Measurements from ENCODE around the gene SERGEF. TPM values are rescaled to one million over a fixed set of nuclear protein-coding genes. Genes with fewer than 3 reads are reported as not detected.

SERGEF gene
- total and polyA plus RNA-seq, 10 donors, result 29.0 to 55.5 (median 38.8) TPM

GRCh38 chr11:17798716-17799115 is 214.1 kb downstream of the SERGEF start:
- H3K36me3 ChIP-seq, result peaks cover 0 to 27% (median 0%) of the 10 kb centered on the region in 6 donors
- no peaks in the 10 kb centered on the region for H3K9me3 ChIP-seq
- 91 to 99% (median 95%) methylated on average over 3 of the region's 3 CpGs for WGBS, 5 donors
- no peak for DNase-seq
- no peak overlapping the region for H3K4me3 ChIP-seq
- no peaks in the 10 kb centered on the region for H3K4me1 ChIP-seq
- TF ChIP-seq CTCF (IDR thresholded peaks at IDR 0.05 in 8 of 11, conservative IDR thresholded peaks at IDR 0.05 in 3 of 11) (no peak), POLR2A (IDR thresholded peaks at IDR 0.05) (no peak), POLR2AphosphoS5 (IDR thresholded peaks at IDR 0.05) (no peak)
- intact Hi-C loops (cut with DNase I; ENCODE audit: low total_unique reads), result no loop called here
- no peak overlapping the region for H3K27ac ChIP-seq
- H3K27me3 ChIP-seq (replicated peaks in 1 of 7), result no peaks in the 10 kb centered on the region

GRCh38 chr11:17798253-17798652 is 214.6 kb downstream of the SERGEF start:
- TF ChIP-seq POLR2AphosphoS5 (IDR thresholded peaks at IDR 0.05) (no peak), CTCF (IDR thresholded peaks at IDR 0.05 in 8 of 11, conservative IDR thresholded peaks at IDR 0.05 in 3 of 11) (no peak), POLR2A (IDR thresholded peaks at IDR 0.05) (no peak)
- no peak for DNase-seq
- no peaks in the 10 kb centered on the region for H3K27me3 ChIP-seq (replicated peaks in 1 of 7)
- 85 to 90% (median 87%) methylated on average over 6 of the region's 6 CpGs for WGBS, 5 donors
- H3K4me1 ChIP-seq, result no peaks in the 10 kb centered on the region
- H3K9me3 ChIP-seq, result no peaks in the 10 kb centered on the region
- H3K36me3 ChIP-seq, result peaks cover 0 to 27% (median 0%) of the 10 kb centered on the region in 6 donors
- intact Hi-C loops (cut with DNase I; ENCODE audit: low total_unique reads), result no loop called here
- H3K4me3 ChIP-seq, result no peak overlapping the region
- no peak overlapping the region for H3K27ac ChIP-seq

- Histone ChIP-seq H3K4me1 (no peaks in the 10 kb centered on the region), H3K36me3 (peaks cover 0 to 27% (median 0%) of the 10 kb centered on the region in 6 donors), H3K4me3 (no peak overlapping the region), H3K9me3 (no peaks in the 10 kb centered on the region), H3K27ac (no peak overlapping the region), H3K27me3 (replicated peaks in 1 of 7) (no peaks in the 10 kb centered on the region)
- WGBS, 5 donors, result 91 to 100% (median 96%) methylated on average over 2 of the region's 2 CpGs
- intact Hi-C loops (cut with DNase I; ENCODE audit: low total_unique reads), result no loop called here
- no peak for TF ChIP-seq POLR2AphosphoS5 (IDR thresholded peaks at IDR 0.05)
- TF ChIP-seq POLR2A (IDR thresholded peaks at IDR 0.05), result no peak
- TF ChIP-seq CTCF (IDR thresholded peaks at IDR 0.05 in 8 of 11, conservative IDR thresholded peaks at IDR 0.05 in 3 of 11), result no peak
- DNase-seq, result no peak
Measured at GRCh38 chr11:17796154-17796553, 216.7 kb downstream of the SERGEF start.

GRCh38 chr11:17794981-17795380 is 217.9 kb downstream of the SERGEF start:
- H3K36me3 ChIP-seq, result peaks cover 0 to 27% (median 0%) of the 10 kb centered on the region in 6 donors
- TF ChIP-seq CTCF (IDR thresholded peaks at IDR 0.05 in 8 of 11, conservative IDR thresholded peaks at IDR 0.05 in 3 of 11) (no peak), POLR2AphosphoS5 (IDR thresholded peaks at IDR 0.05) (no peak), POLR2A (IDR thresholded peaks at IDR 0.05) (no peak)
- no peaks in the 10 kb centered on the region for H3K27me3 ChIP-seq (replicated peaks in 1 of 7)
- no peak for DNase-seq
- no peaks in the 10 kb centered on the region for H3K4me1 ChIP-seq
- WGBS, 5 donors, result 94 to 99% (median 97%) methylated on average over 5 of the region's 5 CpGs
- intact Hi-C loops (cut with DNase I; ENCODE audit: low total_unique reads), result no loop called here
- no peak overlapping the region for H3K27ac ChIP-seq
- H3K4me3 ChIP-seq, result no peak overlapping the region
- H3K9me3 ChIP-seq, result no peaks in the 10 kb centered on the region

Data from spleen (tissue), 11 donors.